CD4-positive, alpha-beta T cell treated with Interleukin-1 beta for 1 hour (primary cell): Measurements from ENCODE around the gene RAPGEF4.
A peak's percentile ranks its signal among the peaks of the same experiment; 100 is the strongest.

Experiments used
- DNase-seq, 2 donors: peaks; one replicate each; pipeline ENCODE4 v3.0.0-alpha.2; 2020 to 2022

Gene RAPGEF4

GRCh38 chr2:173048897-173049661, 313.4 kb downstream of the RAPGEF4 start:
- DNase-seq, result peak in 1 of 2 donors; percentile 63

- no peak for DNase-seq
Measured at GRCh38 chr2:173049831-173050230, 314.2 kb downstream of the RAPGEF4 start.

DNA sequence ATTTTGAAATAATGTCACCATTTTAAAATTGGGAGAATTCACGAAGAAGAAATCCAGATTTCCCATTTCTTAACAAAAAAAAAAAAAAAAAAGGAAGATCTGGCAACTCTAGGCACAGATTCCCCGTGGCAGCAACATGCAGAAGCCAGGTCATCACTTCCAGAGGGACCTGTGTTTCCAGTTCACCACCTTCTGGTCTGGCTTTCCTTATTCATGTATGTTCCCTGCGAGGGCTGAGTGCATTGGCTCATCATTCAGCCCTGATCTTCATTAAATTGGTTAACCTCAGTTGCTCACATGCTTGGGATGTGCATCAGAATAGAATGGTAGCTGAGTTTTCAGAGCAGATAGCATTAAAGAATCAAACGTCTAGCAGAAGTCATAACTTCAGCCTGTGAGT, 315.0 kb downstream of the RAPGEF4 start:
- DNase-seq, result no peak

GRCh38 chr2:173051463-173052215, 316.0 kb downstream of the RAPGEF4 start:
- DNase-seq, result no peak

DNA sequence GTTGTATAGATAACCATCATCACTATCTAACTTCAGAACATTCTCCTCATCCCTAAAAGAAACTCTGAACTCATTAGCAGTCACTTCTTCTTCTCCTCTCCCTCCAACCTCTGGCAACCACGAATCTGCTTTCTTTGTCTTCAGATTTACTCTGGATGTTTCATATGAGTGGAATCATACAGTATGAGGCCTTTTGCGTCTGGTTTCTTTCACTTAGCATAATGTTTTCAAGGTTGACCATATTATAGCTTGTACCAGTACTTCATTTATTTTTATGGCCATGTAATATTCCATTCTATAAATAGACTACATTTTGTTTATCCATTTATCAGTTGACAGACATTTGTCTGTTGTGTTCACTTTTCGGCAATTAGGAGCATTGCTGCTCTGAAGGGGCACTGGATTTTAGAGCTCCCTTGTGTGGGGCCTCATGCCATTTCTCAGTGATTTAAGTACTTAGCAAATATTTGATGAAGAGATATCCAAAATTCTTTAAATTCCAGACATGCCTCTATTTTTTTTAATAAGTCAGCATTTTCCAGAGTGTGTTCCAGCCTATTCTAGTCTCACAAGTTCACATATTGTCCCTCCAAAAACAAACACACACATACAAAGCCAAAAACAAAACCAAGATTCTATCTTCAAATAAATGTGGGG, 317.5 kb downstream of the RAPGEF4 start:
- DNase-seq, result no peak

DNA sequence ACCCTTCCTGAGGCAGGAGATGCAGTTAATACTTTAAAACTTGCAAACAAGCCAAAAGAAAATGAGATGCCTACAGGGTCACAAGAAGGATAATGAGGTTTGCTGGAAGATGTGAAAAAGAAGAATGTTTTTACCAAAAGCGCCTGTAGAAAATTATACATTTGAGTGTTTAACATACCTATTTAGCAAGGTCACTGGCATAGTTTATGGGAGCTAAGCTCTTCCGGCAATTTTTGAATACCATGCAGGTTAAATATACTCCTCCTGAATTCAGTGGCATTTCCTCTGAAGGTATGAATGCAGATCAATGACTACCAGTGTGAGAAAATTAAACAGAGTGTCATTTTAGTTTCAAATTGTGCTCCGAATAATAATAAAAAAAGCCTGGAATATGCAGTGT, 318.8 kb downstream of the RAPGEF4 start:
- DNase-seq, result no peak

- no peak for DNase-seq
Measured at GRCh38 chr2:173056705-173057364, 321.2 kb downstream of the RAPGEF4 start.

- no peak for DNase-seq
Measured at GRCh38 chr2:173058097-173058496, 322.5 kb downstream of the RAPGEF4 start.

- DNase-seq, result no peak
Measured at GRCh38 chr2:173058673-173059072, 323.0 kb downstream of the RAPGEF4 start.

GRCh38 chr2:173059292-173059691, 323.6 kb downstream of the RAPGEF4 start:
- no peak for DNase-seq

GRCh38 chr2:173059971-173060461, 324.4 kb downstream of the RAPGEF4 start:
- DNase-seq, result no peak

GRCh38 chr2:173062801-173063200, 327.2 kb downstream of the RAPGEF4 start:
- no peak for DNase-seq

GRCh38 chr2:173064151-173064805, 328.6 kb downstream of the RAPGEF4 start:
- no peak for DNase-seq

DNA sequence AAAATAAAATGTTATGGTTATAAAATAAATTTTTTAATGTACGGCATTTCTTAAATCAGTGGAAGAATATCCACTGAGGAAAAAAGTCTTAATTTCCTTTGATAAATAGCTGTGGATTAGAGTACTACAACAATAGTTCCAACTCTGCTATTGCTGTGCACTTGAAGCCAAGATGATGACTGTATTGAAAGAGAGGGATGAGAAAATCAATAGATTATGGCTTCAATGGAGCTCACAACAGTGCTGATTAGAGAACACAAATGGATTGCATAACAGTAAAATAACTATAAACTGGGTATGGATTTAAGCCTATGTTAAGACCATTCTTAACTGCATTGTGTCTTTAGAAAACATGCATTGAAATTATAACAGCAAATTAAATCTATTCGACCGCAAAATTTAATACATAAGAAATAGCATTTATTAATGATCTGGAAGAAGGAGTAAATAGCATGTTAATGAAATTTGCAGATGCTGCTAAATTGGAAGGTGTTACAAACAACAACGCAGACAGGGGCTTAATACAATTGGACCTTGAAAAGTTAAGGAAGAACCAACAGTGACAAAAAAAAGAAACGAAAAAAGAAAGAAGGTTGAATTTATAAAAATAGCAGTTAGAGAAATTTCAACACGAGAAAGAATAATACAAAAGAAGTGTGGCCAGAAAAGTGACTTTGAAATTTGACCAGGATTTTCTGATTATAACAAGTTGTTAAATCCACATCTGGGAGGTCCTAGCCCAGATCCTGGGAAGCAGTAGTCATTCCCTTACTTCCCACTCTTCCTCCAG, 331.4 kb downstream of the RAPGEF4 start:
- no peak for DNase-seq

GRCh38 chr2:173075056-173075780, 339.6 kb downstream of the RAPGEF4 start:
- DNase-seq, result no peak

DNA sequence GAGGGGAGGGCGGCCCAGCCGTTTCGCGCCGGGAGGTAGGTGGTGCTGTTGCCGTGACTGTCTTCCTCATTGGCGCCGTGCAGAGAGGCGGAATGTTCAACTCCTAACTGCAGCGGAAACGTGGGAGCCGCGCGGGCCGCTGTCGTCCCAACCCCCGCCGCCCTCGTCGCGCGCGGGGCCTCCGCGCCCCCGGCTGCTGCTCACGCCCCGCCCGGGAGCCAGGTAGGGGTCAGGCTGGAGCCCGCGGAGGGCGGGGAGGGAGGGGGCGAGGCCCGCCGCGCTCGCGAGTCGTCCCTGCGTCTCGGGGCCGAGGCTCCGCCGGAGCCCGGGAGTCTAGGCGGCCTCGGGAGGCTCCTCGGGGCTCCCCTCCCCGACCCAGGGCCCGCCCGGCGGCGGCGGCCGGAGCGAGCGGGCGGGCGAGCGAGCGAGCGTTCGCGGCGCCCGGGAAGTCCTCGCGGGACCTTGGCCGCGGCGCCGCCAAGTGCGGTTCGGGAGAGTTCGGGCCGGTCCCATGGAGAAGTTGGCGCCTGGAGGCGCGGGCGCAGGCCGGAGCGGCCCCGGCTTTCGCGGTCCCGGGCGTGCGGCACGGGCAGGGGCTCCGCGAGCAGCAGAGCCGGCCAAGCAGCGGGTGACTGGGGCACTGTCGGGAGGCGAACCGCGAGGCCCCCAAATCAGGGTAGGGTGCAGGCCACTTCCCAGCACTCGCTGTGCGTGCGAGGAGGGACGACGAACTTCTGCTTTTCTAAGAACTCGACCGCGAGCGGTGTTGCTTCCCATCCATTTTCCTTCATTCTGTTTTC, 340.3 kb downstream of the RAPGEF4 start, which contains the start of gene MAP3K20:
TSS of gene MAP3K20 (plus strand) at position 66 of the 800 bp plus-strand sequence. CDS start 15,186 bp downstream, outside the sequence.
- peak; percentile 31 to 57 for DNase-seq

DNA sequence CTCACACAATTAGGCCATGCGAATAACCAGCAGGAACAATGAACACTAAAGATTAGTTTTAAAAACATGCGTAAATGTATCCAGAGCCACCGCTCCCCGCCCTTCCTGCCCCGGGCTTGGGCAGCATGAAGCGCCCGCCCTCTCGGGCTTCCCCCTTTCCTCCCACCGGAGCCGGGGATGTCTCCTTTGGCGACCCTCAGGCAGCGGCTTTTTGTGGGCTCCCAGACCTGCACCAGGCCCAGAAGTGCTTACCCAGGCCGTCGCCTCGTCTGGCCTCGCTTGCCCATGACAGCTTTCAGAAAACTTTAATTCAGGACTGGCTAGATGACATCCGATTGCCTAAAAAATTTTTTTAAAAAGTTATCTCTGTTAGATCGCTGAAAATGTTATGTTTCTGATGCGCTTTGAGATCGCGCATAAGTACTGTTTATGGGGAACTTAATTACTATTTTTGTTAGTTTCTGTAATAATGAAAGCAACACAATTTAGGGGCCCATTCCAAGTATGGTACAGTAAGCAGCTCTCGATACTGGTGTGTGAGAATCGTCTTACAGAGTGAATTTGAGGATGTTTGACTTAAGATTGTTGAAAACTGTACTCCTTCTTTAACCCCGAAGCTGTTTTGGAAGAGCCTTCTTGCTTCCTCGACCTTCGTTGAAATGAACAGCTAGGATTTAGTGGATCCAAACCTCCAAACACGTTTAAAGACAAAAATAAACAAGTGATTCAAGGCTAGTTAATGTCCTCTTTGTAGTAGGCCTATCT, 341.1 kb downstream of the RAPGEF4 start:
- DNase-seq, result no peak

GRCh38 chr2:173077506-173078177, 342.0 kb downstream of the RAPGEF4 start:
- DNase-seq, result no peak
